ENCODE data around the gene TADA2A.
"Not testable (repeated sequence)": the region's sequence is repeated elsewhere in the genome, so short reads cannot be mapped to it uniquely, and the experiment has no call there.

TADA2A gene

DNA sequence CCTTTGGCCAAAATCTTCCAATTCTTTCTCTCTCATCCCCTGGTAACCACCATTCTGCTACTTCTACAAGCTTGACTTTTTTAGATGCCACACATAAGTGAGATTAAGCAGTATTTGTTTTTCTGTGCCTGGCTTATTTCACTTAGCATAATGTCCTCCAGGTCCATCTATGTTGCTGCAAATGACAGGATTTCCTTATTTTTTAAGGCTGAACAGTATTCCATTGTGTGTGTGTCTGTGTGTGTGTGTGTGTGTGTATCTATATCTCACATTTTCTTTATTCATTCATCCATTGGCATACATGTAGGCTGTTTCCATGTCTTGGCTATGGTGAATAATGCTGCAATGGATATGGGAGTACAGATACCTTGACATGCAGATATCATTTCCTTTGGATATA lies 6.2 kb upstream of the TADA2A start:
- no peak overlapping the region for H3K4me3 ChIP-seq (ENCODE audit: low read depth, low read length)
- TF ChIP-seq, protein P1, sequence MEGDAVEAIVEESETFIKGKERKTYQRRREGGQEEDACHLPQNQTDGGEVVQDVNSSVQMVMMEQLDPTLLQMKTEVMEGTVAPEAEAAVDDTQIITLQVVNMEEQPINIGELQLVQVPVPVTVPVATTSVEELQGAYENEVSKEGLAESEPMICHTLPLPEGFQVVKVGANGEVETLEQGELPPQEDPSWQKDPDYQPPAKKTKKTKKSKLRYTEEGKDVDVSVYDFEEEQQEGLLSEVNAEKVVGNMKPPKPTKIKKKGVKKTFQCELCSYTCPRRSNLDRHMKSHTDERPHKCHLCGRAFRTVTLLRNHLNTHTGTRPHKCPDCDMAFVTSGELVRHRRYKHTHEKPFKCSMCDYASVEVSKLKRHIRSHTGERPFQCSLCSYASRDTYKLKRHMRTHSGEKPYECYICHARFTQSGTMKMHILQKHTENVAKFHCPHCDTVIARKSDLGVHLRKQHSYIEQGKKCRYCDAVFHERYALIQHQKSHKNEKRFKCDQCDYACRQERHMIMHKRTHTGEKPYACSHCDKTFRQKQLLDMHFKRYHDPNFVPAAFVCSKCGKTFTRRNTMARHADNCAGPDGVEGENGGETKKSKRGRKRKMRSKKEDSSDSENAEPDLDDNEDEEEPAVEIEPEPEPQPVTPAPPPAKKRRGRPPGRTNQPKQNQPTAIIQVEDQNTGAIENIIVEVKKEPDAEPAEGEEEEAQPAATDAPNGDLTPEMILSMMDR (IDR thresholded peaks at IDR 0.05; ENCODE audit: borderline replicate concordance, insufficient read depth, low read depth, low read length), result no peak

DNA sequence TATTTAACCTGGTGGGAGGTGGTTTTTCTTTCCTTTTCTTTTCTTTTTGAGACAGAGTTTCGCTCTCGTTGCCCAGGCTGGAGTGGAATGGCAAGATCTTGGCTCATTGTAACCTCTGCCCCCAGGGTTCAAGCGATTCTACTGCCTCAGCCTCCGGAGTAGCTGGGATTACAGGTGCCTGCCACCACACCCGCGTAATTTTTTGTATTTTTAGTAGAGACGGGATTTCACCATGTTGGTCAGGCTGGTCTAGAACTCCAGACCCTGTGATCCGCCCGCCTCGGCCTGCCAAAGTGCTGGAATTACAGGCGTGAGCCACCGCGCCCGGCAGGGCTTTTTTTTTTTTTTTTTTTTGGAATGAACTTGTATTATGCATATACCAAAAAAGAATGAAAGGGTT lies 1.2 kb upstream of the TADA2A start:
- H3K4me3 ChIP-seq (ENCODE audit: low read depth, low read length), result peak overlapping the region; percentile 91

DNA sequence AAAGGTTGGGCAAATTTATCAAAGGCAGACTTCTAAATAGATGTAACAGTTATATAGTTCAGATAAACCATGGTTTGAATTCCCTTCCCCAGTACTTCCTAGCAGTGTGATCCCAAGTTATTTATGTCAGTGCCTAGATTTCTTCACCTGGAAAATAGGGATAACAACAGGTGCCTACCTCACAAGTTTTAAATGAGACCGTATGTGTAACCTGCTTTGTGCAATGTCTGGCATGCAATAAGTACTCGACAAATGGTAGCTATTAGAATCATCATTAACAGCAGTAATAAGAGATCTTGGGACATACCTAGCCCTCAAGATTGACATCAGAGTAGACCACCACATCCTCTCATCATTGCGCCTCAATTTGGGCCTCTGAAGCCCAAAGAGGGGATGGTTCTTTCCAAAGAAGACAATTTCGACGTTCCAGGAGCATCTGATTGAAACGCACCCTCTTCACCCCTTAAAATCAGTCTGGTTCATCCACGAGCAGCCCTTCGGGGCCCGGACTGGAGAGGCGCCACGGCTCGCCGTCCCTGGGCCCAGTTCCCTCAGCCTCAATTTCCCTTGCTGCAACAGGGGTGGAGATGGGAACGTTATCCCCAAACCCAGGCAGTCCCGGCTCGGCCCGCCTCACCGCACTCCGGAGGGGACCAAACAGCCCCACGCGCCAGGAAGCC lies 591 bp upstream of the TADA2A start:
- peak overlapping the region; percentile 91 for H3K4me3 ChIP-seq (ENCODE audit: low read depth, low read length)

DNA sequence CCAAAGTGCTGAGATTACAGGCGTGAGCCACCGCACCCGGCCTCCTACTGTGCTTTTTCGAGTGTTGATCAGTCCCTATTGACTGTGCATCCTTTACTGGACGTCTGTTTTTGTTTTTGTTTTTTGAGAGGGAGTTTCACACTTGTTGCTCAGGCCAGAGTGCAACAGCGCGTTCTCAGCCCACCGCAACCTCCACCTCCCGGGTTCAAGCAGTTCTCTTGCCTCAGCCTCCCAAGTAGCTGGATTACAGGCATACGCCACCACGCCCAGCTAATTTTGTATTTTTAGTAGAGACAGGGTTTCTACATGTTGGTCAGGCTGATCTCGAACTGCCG lies 1.4 kb downstream of the TADA2A start:
- H3K4me3 ChIP-seq (ENCODE audit: low read depth, low read length), result not testable (repeated sequence)

More for the DNA sequence above, 591 bp upstream of the TADA2A start:
- TF ChIP-seq, protein P1 (IDR thresholded peaks at IDR 0.05; ENCODE audit: borderline replicate concordance, insufficient read depth, low read depth, low read length), result no peak

DNA sequence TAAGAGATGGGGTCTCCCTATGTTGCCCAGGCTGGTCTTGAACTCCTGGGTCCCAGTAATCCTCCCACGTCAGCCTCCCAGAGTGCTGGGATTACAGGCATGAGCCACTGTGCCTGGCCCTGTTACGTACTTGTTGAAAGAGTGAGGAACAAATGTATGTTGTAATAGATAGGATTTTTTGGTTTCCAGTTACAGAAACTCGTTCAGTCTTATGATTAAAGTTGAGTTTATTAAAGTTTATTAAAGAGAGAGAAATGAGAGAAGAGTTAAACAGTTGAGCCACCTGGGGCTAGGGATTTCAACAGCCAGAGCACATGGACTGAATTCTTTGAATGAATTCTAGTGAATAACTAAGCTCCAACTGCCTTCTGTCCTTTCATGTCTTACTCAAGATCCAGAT lies 3.7 kb downstream of the TADA2A start:
- TF ChIP-seq, protein P1 (IDR thresholded peaks at IDR 0.05; ENCODE audit: borderline replicate concordance, insufficient read depth, low read depth, low read length), result no peak
- H3K4me3 ChIP-seq (ENCODE audit: low read depth, low read length), result no peak overlapping the region

DNA sequence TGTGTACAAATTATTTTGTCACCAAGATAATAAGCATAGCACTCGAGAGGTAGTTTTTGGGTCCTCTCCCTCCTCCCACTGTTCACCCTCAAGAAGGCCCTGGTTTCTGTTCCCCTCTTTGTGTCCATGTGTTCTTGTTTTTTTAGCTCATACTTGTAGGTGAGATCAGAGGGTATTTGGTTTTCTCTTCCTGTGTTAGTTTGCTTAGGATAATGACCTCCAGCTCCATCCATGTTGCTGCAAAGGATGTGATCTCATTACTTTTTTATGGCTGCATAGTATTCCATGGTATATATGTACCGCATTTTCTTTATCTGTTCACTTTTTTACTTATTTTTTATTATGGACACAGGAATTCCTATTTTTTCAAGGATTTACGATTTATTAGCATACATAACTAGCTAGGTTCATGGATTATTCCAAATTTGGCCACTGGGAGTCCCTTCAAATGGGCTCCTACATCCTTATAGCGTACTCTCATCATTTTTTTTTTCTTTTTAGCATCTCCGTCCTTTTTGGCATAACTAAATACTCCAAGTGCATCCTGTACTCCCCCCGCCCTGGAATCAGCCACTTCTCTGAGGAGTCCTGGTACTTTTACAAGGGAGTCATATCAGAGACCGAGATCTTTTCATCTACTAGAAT lies 7.3 kb downstream of the TADA2A start:
- TF ChIP-seq, protein P1 (IDR thresholded peaks at IDR 0.05; ENCODE audit: borderline replicate concordance, insufficient read depth, low read depth, low read length), result no peak
- no peak overlapping the region for H3K4me3 ChIP-seq (ENCODE audit: low read depth, low read length)

DNA sequence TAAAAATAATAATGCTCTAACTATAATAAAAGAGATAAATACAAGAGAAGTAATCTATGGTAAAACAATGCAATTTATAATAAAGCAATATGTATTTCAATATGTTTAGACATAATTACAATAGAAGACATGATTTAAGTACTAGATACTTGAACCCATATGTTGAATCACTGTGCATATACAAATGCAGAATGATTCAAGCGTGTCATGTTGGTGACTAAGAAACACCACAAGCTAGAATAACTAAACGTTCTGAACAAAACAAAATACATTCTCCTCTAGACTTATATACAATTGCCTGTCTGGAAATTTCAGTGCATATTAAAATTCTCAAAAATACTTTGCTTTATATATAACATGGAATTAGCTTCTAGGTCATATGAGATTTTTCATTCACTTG lies 11.2 kb downstream of the TADA2A start:
- TF ChIP-seq, protein P1 (IDR thresholded peaks at IDR 0.05; ENCODE audit: borderline replicate concordance, insufficient read depth, low read depth, low read length), result no peak
- H3K4me3 ChIP-seq (ENCODE audit: low read depth, low read length), result no peak overlapping the region

DNA sequence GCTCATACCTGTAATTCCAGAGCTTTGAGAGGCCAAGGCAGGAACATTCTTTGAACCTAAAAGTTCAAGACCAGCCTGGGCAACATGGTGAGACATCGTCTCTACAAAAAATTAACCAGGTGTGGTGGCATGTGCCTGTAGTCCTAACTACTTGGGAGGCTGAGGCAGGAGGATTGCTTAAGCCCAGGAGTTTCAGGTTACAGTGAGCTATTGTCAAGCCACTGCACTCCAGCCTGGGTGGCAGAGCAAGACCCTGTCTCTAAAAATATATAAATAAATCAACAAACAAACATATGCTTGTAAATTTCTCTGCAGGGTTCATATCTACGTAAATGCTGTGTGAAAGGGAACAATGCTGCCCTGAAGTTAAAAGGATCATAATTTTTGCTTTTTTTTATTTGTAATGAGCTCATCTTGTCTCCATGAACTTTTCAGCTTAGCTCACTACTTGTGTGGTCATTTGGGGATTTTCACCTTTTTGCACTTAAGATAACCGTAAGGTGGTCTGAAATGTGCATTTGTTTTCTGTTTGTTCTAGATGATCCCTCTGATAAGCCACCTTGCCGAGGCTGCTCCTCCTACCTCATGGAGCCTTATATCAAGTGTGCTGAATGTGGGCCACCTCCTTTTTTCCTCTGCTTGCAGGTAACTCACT lies 16.4 kb downstream of the TADA2A start:
- TF ChIP-seq, protein P1 (IDR thresholded peaks at IDR 0.05; ENCODE audit: borderline replicate concordance, insufficient read depth, low read depth, low read length), result no peak
- no peak overlapping the region for H3K4me3 ChIP-seq (ENCODE audit: low read depth, low read length)
